ENCODE data around the gene TMEM203. TPM values are rescaled to one million over a fixed set of nuclear protein-coding genes. Genes with fewer than 3 reads are reported as not detected.

Gene TMEM203
- total and polyA plus RNA-seq, 2 of the 13 experiments (the other 11 are each of a cell fraction or from before 2014, with no cell fraction given), result 23.4 to 36.7 TPM

DNA sequence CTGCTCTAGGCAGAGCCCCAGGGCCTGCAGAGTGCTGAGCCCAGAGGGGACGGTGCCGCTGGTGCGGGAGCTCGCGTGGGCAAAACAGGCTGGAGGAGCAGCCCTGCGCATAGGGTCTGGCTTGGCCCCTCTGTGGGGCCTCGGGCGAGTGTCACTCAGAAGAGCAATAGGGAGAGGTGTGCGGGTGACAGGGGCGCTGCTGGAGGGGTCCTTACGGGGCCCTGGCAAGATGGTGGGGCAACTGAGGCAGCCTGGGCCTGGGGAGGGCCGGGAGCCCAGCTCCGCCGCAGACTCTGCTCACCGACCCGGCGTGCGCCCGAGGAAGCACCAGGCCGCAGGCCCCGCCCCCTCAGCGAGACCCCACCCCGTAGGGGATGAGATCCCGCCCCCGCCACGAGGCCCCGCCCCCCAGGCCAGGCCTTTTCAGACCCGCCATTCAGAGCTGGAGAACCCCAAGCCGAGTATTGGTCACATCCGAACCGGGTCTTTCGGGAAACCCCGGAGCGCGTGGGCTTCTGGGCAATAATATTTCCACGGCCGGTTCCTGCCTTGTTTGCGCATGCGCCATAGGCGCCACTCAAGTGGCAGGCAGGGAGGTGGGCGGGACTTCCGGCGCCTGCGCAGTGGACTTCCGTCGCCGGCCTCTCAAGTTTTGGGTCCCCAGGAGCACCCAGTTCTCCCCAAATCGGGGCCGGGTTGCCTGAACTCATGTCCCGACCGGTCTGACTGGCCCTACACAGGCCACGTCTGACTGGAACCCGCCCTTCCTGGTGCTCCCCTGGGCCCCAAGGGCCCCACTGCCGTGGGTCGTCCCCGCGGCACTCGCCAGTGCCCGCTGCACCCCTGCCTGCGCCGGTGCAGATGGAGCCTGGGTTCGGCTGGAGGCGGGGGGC lies 17.9 kb upstream of the TMEM203 start (continued):
- TF ChIP-seq MAZ (IDR thresholded peaks at IDR 0.05; ENCODE audit: borderline replicate concordance, low read depth, low read length), result 0 out of 2 replicates have a peak, but pooled peaks have one; percentile 43
- TF ChIP-seq MAZ (CRISPR knock-in tag; IDR thresholded peaks at IDR 0.05; ENCODE audit: low read depth), result peak; percentile 67; the same call in 1 of the 2 replicates
- TF ChIP-seq RORA (CRISPR knock-in tag; IDR thresholded peaks at IDR 0.05), result no peak
- no peak for TF ChIP-seq KAT7 (CRISPR knock-in tag; IDR thresholded peaks at IDR 0.05; ENCODE audit: borderline replicate concordance)
- TF ChIP-seq JUN (CRISPR knock-in tag; IDR thresholded peaks at IDR 0.05), result no peak
- no peak for TF ChIP-seq FOXC1 (CRISPR knock-in tag; IDR thresholded peaks at IDR 0.05; ENCODE audit: borderline replicate concordance)
- TF ChIP-seq, protein P1, sequence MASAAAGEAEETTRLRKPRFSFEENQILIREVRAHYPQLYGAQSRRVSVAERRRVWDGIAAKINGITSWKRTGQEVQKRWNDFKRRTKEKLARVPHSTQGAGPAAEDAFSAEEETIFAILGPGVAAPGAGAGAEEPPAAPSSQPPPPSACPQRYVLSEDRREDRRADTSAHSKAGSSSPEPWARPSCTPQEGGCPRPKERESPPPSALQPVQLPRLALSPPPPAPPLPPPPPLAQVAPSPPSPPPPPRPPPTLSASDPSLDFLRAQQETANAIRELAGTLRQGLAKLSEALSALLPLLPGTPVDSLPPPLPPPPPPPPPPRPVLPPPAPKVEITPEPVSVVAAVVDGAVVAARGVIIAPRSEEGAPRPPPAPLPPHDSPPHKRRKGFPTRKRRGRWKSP (CRISPR knock-in tag; IDR thresholded peaks at IDR 0.05), result peak; percentile 61; the same call in 1 of the 2 replicates
- TF ChIP-seq SMAD1 (CRISPR knock-in tag; IDR thresholded peaks at IDR 0.05; ENCODE audit: borderline replicate concordance, low read depth), result no peak
- TF ChIP-seq ETV5 (CRISPR knock-in tag; IDR thresholded peaks at IDR 0.05; ENCODE audit: borderline replicate concordance), result no peak
- no peak for TF ChIP-seq ZNF549 (CRISPR knock-in tag; IDR thresholded peaks at IDR 0.05)
- TF ChIP-seq SMAD9 (CRISPR knock-in tag; IDR thresholded peaks at IDR 0.05), result no peak
- TF ChIP-seq, protein P2, sequence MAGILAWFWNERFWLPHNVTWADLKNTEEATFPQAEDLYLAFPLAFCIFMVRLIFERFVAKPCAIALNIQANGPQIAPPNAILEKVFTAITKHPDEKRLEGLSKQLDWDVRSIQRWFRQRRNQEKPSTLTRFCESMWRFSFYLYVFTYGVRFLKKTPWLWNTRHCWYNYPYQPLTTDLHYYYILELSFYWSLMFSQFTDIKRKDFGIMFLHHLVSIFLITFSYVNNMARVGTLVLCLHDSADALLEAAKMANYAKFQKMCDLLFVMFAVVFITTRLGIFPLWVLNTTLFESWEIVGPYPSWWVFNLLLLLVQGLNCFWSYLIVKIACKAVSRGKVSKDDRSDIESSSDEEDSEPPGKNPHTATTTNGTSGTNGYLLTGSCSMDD (CRISPR knock-in tag; IDR thresholded peaks at IDR 0.05), result no peak
- no peak for TF ChIP-seq ZNF879 (CRISPR knock-in tag; IDR thresholded peaks at IDR 0.05)
- no peak for TF ChIP-seq FOXM1 (CRISPR knock-in tag; IDR thresholded peaks at IDR 0.05)
- 0 out of 2 replicates have a peak, but pooled peaks have one; percentile 8 for TF ChIP-seq STAG1 (CRISPR knock-in tag; IDR thresholded peaks at IDR 0.05)
- TF ChIP-seq MZF1 (CRISPR knock-in tag; IDR thresholded peaks at IDR 0.05; ENCODE audit: borderline replicate concordance), result no peak
- TF ChIP-seq ZBTB38 (CRISPR knock-in tag; IDR thresholded peaks at IDR 0.05), result no peak
- no peak for TF ChIP-seq FLYWCH1 (CRISPR knock-in tag; IDR thresholded peaks at IDR 0.05)
- peak; percentile 89 for TF ChIP-seq SP2 (CRISPR knock-in tag; IDR thresholded peaks at IDR 0.05)
- TF ChIP-seq, protein P3, sequence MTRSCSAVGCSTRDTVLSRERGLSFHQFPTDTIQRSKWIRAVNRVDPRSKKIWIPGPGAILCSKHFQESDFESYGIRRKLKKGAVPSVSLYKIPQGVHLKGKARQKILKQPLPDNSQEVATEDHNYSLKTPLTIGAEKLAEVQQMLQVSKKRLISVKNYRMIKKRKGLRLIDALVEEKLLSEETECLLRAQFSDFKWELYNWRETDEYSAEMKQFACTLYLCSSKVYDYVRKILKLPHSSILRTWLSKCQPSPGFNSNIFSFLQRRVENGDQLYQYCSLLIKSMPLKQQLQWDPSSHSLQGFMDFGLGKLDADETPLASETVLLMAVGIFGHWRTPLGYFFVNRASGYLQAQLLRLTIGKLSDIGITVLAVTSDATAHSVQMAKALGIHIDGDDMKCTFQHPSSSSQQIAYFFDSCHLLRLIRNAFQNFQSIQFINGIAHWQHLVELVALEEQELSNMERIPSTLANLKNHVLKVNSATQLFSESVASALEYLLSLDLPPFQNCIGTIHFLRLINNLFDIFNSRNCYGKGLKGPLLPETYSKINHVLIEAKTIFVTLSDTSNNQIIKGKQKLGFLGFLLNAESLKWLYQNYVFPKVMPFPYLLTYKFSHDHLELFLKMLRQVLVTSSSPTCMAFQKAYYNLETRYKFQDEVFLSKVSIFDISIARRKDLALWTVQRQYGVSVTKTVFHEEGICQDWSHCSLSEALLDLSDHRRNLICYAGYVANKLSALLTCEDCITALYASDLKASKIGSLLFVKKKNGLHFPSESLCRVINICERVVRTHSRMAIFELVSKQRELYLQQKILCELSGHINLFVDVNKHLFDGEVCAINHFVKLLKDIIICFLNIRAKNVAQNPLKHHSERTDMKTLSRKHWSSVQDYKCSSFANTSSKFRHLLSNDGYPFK (CRISPR knock-in tag; IDR thresholded peaks at IDR 0.05; ENCODE audit: borderline replicate concordance), result peak; percentile 50; the same call in 1 of the 2 replicates
- TF ChIP-seq ZNF841 (CRISPR knock-in tag; IDR thresholded peaks at IDR 0.05; ENCODE audit: borderline replicate concordance), result no peak
